Measurements from ENCODE around the gene PSMA8. TPM values are rescaled to one million over a fixed set of nuclear protein-coding genes. Genes with fewer than 3 reads are reported as not detected.

The PSMA8 gene
- total RNA-seq, 1 donor from 2014 or later = not detected

DNA sequence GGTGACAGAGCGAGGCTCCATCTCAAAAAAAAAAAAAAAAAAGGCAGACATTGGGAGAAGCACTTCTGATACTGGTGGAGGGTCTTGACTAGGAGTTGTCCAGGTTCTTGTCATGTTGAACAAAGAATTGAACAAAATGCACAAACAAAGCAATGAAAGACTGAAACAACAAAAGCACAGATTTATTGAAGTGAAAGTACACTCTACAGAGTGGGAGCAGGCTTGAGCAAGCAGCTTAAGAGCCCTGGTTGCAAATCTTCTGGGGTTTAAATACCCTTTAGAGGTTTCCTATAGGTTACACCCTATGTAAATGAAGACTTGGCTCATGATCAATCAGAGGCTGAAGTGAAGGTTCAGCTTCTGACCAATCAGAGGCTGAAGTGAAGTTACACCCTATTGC lies 36.8 kb upstream of the PSMA8 start:
- Histone ChIP-seq H3K36me3 (ENCODE audit: insufficient read depth, low read length) (no peaks in the 10 kb centered on the region), H3K4me2 (ENCODE audit: low read length) (no peak overlapping the region), H3K4me1 (ENCODE audit: insufficient read depth, low read length) (no peaks in the 10 kb centered on the region), H3K9ac (ENCODE audit: low read length) (no peak overlapping the region), H3K27me3 (ENCODE audit: insufficient read depth, low read length) (no peaks in the 10 kb centered on the region), H3K27ac (ENCODE audit: low read depth, low read length) (no peak overlapping the region), H3K4me3 (ENCODE audit: insufficient read depth, low read depth, low read length) (no peak overlapping the region), H4K20me1 (ENCODE audit: insufficient read depth, low read length) (no peaks in the 10 kb centered on the region), H2AFZ (ENCODE audit: low read depth, low read length) (no peak overlapping the region), H3K9me3 (ENCODE audit: insufficient read depth, low read depth, low read length) (no peaks in the 10 kb centered on the region), H3K79me2 (ENCODE audit: insufficient read depth, low read length) (no peaks in the 10 kb centered on the region)
- Mint-ChIP-seq H3K27ac (ENCODE audit: unreplicated experiment) (no peak overlapping the region), H3K4me1 (ENCODE audit: low read depth, unreplicated experiment) (no peaks in the 10 kb centered on the region), H3K9me3 (ENCODE audit: unreplicated experiment) (peaks cover 2% of the 10 kb centered on the region), H3K36me3 (ENCODE audit: low read depth, unreplicated experiment) (no peaks in the 10 kb centered on the region), H3K27me3 (ENCODE audit: low read depth, unreplicated experiment) (no peaks in the 10 kb centered on the region), H3K4me3 (ENCODE audit: unreplicated experiment) (no peak overlapping the region)
- TF ChIP-seq EZH2 (IDR thresholded peaks at IDR 0.05; ENCODE audit: insufficient read depth, low read length) = no peak
- TF ChIP-seq, protein P1, sequence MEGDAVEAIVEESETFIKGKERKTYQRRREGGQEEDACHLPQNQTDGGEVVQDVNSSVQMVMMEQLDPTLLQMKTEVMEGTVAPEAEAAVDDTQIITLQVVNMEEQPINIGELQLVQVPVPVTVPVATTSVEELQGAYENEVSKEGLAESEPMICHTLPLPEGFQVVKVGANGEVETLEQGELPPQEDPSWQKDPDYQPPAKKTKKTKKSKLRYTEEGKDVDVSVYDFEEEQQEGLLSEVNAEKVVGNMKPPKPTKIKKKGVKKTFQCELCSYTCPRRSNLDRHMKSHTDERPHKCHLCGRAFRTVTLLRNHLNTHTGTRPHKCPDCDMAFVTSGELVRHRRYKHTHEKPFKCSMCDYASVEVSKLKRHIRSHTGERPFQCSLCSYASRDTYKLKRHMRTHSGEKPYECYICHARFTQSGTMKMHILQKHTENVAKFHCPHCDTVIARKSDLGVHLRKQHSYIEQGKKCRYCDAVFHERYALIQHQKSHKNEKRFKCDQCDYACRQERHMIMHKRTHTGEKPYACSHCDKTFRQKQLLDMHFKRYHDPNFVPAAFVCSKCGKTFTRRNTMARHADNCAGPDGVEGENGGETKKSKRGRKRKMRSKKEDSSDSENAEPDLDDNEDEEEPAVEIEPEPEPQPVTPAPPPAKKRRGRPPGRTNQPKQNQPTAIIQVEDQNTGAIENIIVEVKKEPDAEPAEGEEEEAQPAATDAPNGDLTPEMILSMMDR (IDR thresholded peaks at IDR 0.05; ENCODE audit: insufficient read depth, low read depth, low read length) = no peak
- no peak for FAIRE-seq
- no peak for DNase-seq (ENCODE audit: low read depth)

DNA sequence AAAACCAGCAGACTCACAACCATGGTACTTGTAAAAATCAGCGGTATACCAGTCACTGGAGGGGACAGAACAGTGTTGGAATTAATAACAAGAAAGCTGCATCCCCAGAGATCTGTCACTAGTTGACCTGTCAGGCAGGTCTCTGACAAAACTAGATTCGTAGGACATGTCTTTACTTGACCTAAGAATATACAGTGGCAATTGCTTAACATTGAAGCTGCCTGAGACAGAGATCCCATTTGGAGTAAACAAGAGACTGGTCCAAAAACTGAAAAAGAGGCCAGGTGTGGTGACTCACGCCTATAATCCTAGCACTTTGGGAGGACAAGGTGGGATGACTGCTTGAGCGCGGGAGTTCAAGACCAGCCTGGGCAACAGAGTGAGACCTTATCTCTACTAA lies 36.1 kb upstream of the PSMA8 start:
- H3K4me1 Mint-ChIP-seq (ENCODE audit: low read depth, unreplicated experiment) = no peaks in the 10 kb centered on the region
- Histone ChIP-seq H2AFZ (ENCODE audit: low read depth, low read length) (no peak overlapping the region), H3K36me3 (ENCODE audit: insufficient read depth, low read length) (no peaks in the 10 kb centered on the region), H3K4me3 (ENCODE audit: insufficient read depth, low read depth, low read length) (no peak overlapping the region), H4K20me1 (ENCODE audit: insufficient read depth, low read length) (no peaks in the 10 kb centered on the region), H3K4me1 (ENCODE audit: insufficient read depth, low read length) (no peaks in the 10 kb centered on the region), H3K27ac (ENCODE audit: low read depth, low read length) (no peak overlapping the region), H3K9ac (ENCODE audit: low read length) (no peak overlapping the region), H3K4me2 (ENCODE audit: low read length) (no peak overlapping the region), H3K9me3 (ENCODE audit: insufficient read depth, low read depth, low read length) (no peaks in the 10 kb centered on the region), H3K27me3 (ENCODE audit: insufficient read depth, low read length) (no peaks in the 10 kb centered on the region), H3K79me2 (ENCODE audit: insufficient read depth, low read length) (no peaks in the 10 kb centered on the region)
- DNase-seq (ENCODE audit: low read depth) = no peak
- TF ChIP-seq EZH2 (IDR thresholded peaks at IDR 0.05; ENCODE audit: insufficient read depth, low read length) = no peak
- TF ChIP-seq, protein P1 (IDR thresholded peaks at IDR 0.05; ENCODE audit: insufficient read depth, low read depth, low read length) = no peak
- no peak for FAIRE-seq
- no peak overlapping the region for H3K27ac Mint-ChIP-seq (ENCODE audit: unreplicated experiment)
- no peak overlapping the region for H3K4me3 Mint-ChIP-seq (ENCODE audit: unreplicated experiment)
- no peaks in the 10 kb centered on the region for H3K36me3 Mint-ChIP-seq (ENCODE audit: low read depth, unreplicated experiment)
- peaks cover 2% of the 10 kb centered on the region for H3K9me3 Mint-ChIP-seq (ENCODE audit: unreplicated experiment)
- H3K27me3 Mint-ChIP-seq (ENCODE audit: low read depth, unreplicated experiment) = no peaks in the 10 kb centered on the region

DNA sequence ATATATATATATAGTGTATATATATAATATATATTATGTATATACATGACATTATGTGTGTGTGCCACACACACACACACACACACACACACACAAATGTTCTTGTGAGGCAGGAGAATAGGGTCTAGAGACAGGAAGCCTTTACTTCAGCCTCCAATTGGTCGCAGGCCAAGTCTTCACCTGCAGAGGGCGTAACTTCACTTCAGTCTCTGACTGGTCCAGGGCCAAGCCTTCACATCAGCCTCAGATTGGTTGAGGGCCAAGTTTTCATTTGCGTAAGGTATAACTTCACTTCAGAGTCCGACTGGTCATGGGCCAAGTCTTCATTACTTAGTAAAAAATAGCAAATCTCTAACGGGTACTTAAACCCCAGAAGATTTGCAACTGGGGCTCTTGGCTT lies 30.1 kb upstream of the PSMA8 start:
- Histone ChIP-seq H3K27ac (ENCODE audit: low read depth, low read length) (no peak overlapping the region), H3K9me3 (ENCODE audit: insufficient read depth, low read depth, low read length) (no peaks in the 10 kb centered on the region), H3K27me3 (ENCODE audit: insufficient read depth, low read length) (no peaks in the 10 kb centered on the region), H3K4me3 (ENCODE audit: insufficient read depth, low read depth, low read length) (no peak overlapping the region), H4K20me1 (ENCODE audit: insufficient read depth, low read length) (no peaks in the 10 kb centered on the region), H2AFZ (ENCODE audit: low read depth, low read length) (no peak overlapping the region), H3K4me1 (ENCODE audit: insufficient read depth, low read length) (no peaks in the 10 kb centered on the region), H3K9ac (ENCODE audit: low read length) (no peak overlapping the region), H3K4me2 (ENCODE audit: low read length) (no peak overlapping the region), H3K36me3 (ENCODE audit: insufficient read depth, low read length) (no peaks in the 10 kb centered on the region), H3K79me2 (ENCODE audit: insufficient read depth, low read length) (no peaks in the 10 kb centered on the region)
- no peak for TF ChIP-seq EZH2 (IDR thresholded peaks at IDR 0.05; ENCODE audit: insufficient read depth, low read length)
- TF ChIP-seq, protein P1 (IDR thresholded peaks at IDR 0.05; ENCODE audit: insufficient read depth, low read depth, low read length) = no peak
- H3K4me1 Mint-ChIP-seq (ENCODE audit: low read depth, unreplicated experiment) = no peaks in the 10 kb centered on the region
- no peaks in the 10 kb centered on the region for H3K9me3 Mint-ChIP-seq (ENCODE audit: unreplicated experiment)
- no peaks in the 10 kb centered on the region for H3K27me3 Mint-ChIP-seq (ENCODE audit: low read depth, unreplicated experiment)
- DNase-seq (ENCODE audit: low read depth) = no peak
- H3K4me3 Mint-ChIP-seq (ENCODE audit: unreplicated experiment) = no peak overlapping the region
- no peak for FAIRE-seq
- H3K36me3 Mint-ChIP-seq (ENCODE audit: low read depth, unreplicated experiment) = no peaks in the 10 kb centered on the region
- no peak overlapping the region for H3K27ac Mint-ChIP-seq (ENCODE audit: unreplicated experiment)
